GM12878 (cell line): ENCODE measurements around the gene PITPNM1. TPM values are rescaled to one million over a fixed set of nuclear protein-coding genes. Genes with fewer than 3 reads are reported as not detected.

Experiments used
- ATAC-seq: fragments of 200-7000 bp; cut with Tn5 transposase; 3 replicates; pipeline ENCODE4 v1.9.1; 2020; ENCODE audit warnings: mild to moderate bottlenecking, moderate library complexity
- BruUV-seq: library from RNA; stranded (reverse); fragments of 400-500 nt; replicated peaks from 2 replicates; lab custom pipeline; 2021; lab: Mats Ljungman, UMichigan
- CTCF ChIA-PET: fragments of 300-600 bp; sonication (Branson Sonifier 250); formaldehyde crosslinking; extraction: SDS; loops from one replicate; lab custom pipeline; 2021; ENCODE audit warnings: inconsistent platforms; lab: Yijun Ruan, JAX
- POLR2A ChIA-PET: fragments of 350-600 bp; formaldehyde crosslinking; extraction: SDS; loops from one replicate; lab custom pipeline; 2021; ENCODE audit warnings: inconsistent platforms; lab: Charles Lee
- RAD21 ChIA-PET: fragments of 300-600 bp; sonication (Branson Sonifier 250); formaldehyde crosslinking; loops from one replicate; lab custom pipeline; 2023; ENCODE audit warnings: antibody characterized with exemption; ENCODE audit not compliant: unreplicated experiment; lab: Charles Lee
- SMC1A ChIA-PET: fragments of 300-600 bp; sonication (Branson Sonifier 250); formaldehyde crosslinking; loops from one replicate; lab custom pipeline; 2023; ENCODE audit not compliant: unreplicated experiment, uncharacterized antibody; lab: Charles Lee
- DNase-seq: peaks from one replicate; pipeline ENCODE4 v3.0.0-alpha.2; 2011; ENCODE audit warnings: low read depth, low spot score
- FAIRE-seq: peaks from 3 replicates; lab custom pipeline; 2011; peaks lifted over from hg19 to GRCh38; lab: Jason Lieb, UNC
- H2AFZ ChIP-seq: 2 replicates; pipeline ENCODE4 v1.6.0; 2011; ENCODE audit warnings: low read depth, low read length, control low read depth; ENCODE audit not compliant: control insufficient read depth
- H3K27ac ChIP-seq: 2 replicates; pipeline ENCODE4 v1.5.1; 2011; ENCODE audit warnings: control low read depth; ENCODE audit not compliant: control insufficient read depth, insufficient read depth
- H3K27me3 ChIP-seq, 2 experiments: replicated peaks in 1 of 2; 2 replicates each; pipeline versions ENCODE4 v1.6.0 to v1.6.1; 2011; ENCODE audit warnings: low read length in 1 of 2; ENCODE audit not compliant: control insufficient read depth in 2 of 2, insufficient read depth in 2 of 2
- H3K36me3 ChIP-seq, 2 experiments: 2 replicates each; pipeline ENCODE4 v1.5.1; 2011; ENCODE audit warnings: low read length in 1 of 2; ENCODE audit not compliant: control insufficient read depth in 2 of 2, insufficient read depth in 2 of 2
- H3K4me1 ChIP-seq: 2 replicates; pipeline ENCODE4 v1.6.1; 2011; ENCODE audit warnings: mild to moderate bottlenecking, low read length, moderate library complexity, mixed read lengths; ENCODE audit not compliant: control insufficient read depth, insufficient read depth
- H3K4me2 ChIP-seq: 2 replicates; pipeline ENCODE4 v1.6.0; 2011; ENCODE audit warnings: control low read depth; ENCODE audit not compliant: control insufficient read depth, insufficient read depth
- H3K4me3 ChIP-seq: fragments of 200-600 bp; sonication (generic); 2 replicates; pipeline ENCODE4 v1.5.1; 2016
- H3K79me2 ChIP-seq: 2 replicates; pipeline ENCODE4 v1.6.0; 2011; ENCODE audit warnings: low read length; ENCODE audit not compliant: control insufficient read depth, insufficient read depth
- H3K9ac ChIP-seq: 2 replicates; pipeline ENCODE4 v1.8.0; 2011; ENCODE audit warnings: low read length, control low read depth, mixed read lengths; ENCODE audit not compliant: control insufficient read depth, insufficient read depth
- H3K9me3 ChIP-seq: replicated peaks from 3 replicates; pipeline ENCODE4 v1.5.1; 2011; ENCODE audit warnings: mild to moderate bottlenecking, low read length; ENCODE audit not compliant: control insufficient read depth, insufficient read depth
- H4K20me1 ChIP-seq: 2 replicates; pipeline ENCODE4 v1.6.0; 2011; ENCODE audit not compliant: control insufficient read depth, insufficient read depth
- ATF7 ChIP-seq: fragments of 450-650 bp; IDR thresholded peaks from 2 replicates; pipeline ENCODE4 v1.6.1; 2016; ENCODE audit warnings: low read depth, mild to moderate bottlenecking
- BMI1 ChIP-seq: fragments of 450-650 bp; IDR thresholded peaks from 2 replicates; pipeline ENCODE4 v1.6.1; 2016; ENCODE audit warnings: mild to moderate bottlenecking, moderate library complexity, borderline replicate concordance
- CHD4 ChIP-seq: fragments of 200-600 bp; sonication (generic); IDR thresholded peaks from 2 replicates; pipeline ENCODE4 v1.6.1; 2016; ENCODE audit warnings: mild to moderate bottlenecking
- E2F8 ChIP-seq: fragments of 450-650 bp; IDR thresholded peaks from 2 replicates; pipeline ENCODE4 v1.6.1; 2018; ENCODE audit warnings: mild to moderate bottlenecking, low read depth, moderate library complexity; ENCODE audit not compliant: partially characterized antibody
- HDGF ChIP-seq: fragments of 450-650 bp; IDR thresholded peaks from 2 replicates; pipeline ENCODE4 v1.6.1; 2016; ENCODE audit warnings: antibody characterized with exemption
- MTA2 ChIP-seq: fragments of 450-650 bp; IDR thresholded peaks from 2 replicates; pipeline ENCODE4 v1.6.1; 2016; ENCODE audit warnings: low read depth, mild to moderate bottlenecking, moderate library complexity
- PAX8 ChIP-seq: fragments of 450-650 bp; IDR thresholded peaks from 2 replicates; pipeline ENCODE4 v1.6.1; 2017; ENCODE audit warnings: mild to moderate bottlenecking, moderate library complexity
- POLR2A ChIP-seq: IDR thresholded peaks from 2 replicates; pipeline ENCODE4 v1.6.1; 2011; ENCODE audit warnings: low read depth, mild to moderate bottlenecking, low read length
- SMAD5 ChIP-seq: IDR thresholded peaks from 2 replicates; pipeline ENCODE4 v1.6.1; 2016; ENCODE audit warnings: antibody characterized with exemption, low read depth
- SPI1 ChIP-seq: IDR thresholded peaks from 2 replicates; pipeline ENCODE4 v1.6.1; 2011; ENCODE audit warnings: low read depth, mild to moderate bottlenecking, low read length, moderate library complexity, borderline replicate concordance; ENCODE audit not compliant: insufficient read depth
- STAT1 ChIP-seq: fragments of 450-650 bp; conservative IDR thresholded peaks from 2 replicates; pipeline ENCODE4 v1.6.1; 2014; ENCODE audit warnings: antibody characterized with exemption, mild to moderate bottlenecking
- SUZ12 ChIP-seq: fragments of 200-600 bp; sonication (generic); IDR thresholded peaks from one replicate; pipeline ENCODE4 v1.6.1; 2018; ENCODE audit warnings: antibody characterized with exemption, mild to moderate bottlenecking; ENCODE audit not compliant: unreplicated experiment
- TCF12 ChIP-seq: IDR thresholded peaks from 2 replicates; pipeline ENCODE4 v1.6.1; 2011; ENCODE audit warnings: low read depth, mild to moderate bottlenecking, low read length
- WGBS: methylation state at CpG from one replicate; pipeline ENCODE4 v1.1.6; 2016; ENCODE audit warnings: low lambda C conversion rate; ENCODE audit not compliant: insufficient replicate concordance, insufficient coverage; ENCODE audit errors: missing lambda C conversion rate; 5-methylcytosine and 5-hydroxymethylcytosine counted together
- in situ Hi-C: fragments of 300-500 bp; cut with MboI; formaldehyde crosslinking; loops from 9 replicates; pipeline ENCODE4 v1.14.3; 2018; ENCODE audit warnings: mixed read lengths
- intact Hi-C: fragments of 100-400 bp; cut with micrococcal nuclease; formaldehyde crosslinking; loops from one replicate; pipeline ENCODE4 v1.14.2; 2022; ENCODE audit not compliant: unreplicated experiment
- polyA plus RNA-seq, 11 experiments: library from polyadenylated mRNA; depleted of rRNA in 4 of 11; unstranded in 6 of 11; stranded (reverse) in 5 of 11; fragments of >200 nt; fragmentation: Nextera tagmentation in 4 of 11; fragmentation: Illumina TruSeq in 1 of 11; extraction: Ambion mirVana in 4 of 11; extraction: Trizol in 1 of 11; gene quantifications; 1 replicate in 1 of 11; 2 replicates in 10 of 11; pipeline versions ENCODE4 v1.2.1 to v1.2.3, GENCODE V29; 2011 to 2016; ENCODE audit warnings: inconsistent platforms in 2 of 11, missing spikeins in 2 of 11, low read depth in 1 of 11
- total RNA-seq, 4 experiments: library from RNA; depleted of rRNA in 3 of 4; stranded (reverse); fragments of >200 nt in 3 of 4; fragmentation: Illumina TruSeq in 1 of 4; extraction: Trizol in 1 of 4; gene quantifications; 2 replicates each; pipeline versions ENCODE4 v1.2.1 to v1.2.3, GENCODE V29; 2013 to 2021
- TF ChIP-seq, protein P1 (sequence below): fragments of 450-650 bp; formaldehyde crosslinking; IDR thresholded peaks from 2 replicates; pipeline ENCODE4 v1.5.0; 2022; ENCODE audit warnings: mild to moderate bottlenecking, missing genetic modification characterization

PITPNM1 gene
- total and polyA plus RNA-seq, 10 of the 15 experiments (the other 5 are each of a cell fraction or from before 2014, with no cell fraction given), result 0.11 to 56.8 (median 16.5) TPM

DNA sequence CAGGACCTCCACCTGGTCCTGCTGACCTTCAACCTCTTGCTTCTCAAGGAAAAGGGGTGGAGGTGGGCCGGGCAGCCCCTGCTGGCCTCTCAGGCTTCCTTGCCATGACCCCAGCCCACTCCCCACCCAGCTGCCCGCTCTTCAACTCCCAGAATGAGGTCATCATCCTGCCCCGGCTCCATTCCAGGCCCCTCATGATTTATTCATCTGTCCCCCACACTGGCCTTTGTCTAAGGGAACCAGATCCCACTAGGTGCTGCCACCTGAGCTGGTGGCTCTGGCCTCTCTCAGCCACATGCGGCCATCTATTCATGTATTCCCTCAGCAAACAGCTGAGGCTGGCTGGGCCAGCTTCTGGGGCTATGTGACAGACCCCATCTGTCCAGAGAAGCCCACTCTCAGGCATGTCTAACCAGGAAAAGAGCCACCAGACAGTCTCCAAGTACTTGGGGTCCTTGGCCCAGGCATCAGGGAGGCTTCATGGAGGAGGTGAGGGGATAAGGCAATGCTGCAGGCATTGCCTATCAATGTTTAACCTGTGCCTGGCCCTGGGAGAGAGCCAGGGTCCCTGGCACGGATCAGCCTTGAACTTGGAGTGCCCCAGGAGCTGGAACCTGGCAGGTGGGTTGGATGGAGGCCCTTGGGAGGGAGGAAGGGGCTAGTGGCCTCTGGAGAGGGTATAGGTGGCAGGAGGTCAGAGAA lies 20.3 kb upstream of the PITPNM1 start:
- H3K4me2 ChIP-seq, result no peak overlapping the region
- no peak overlapping the region for H3K4me3 ChIP-seq
- ChIA-PET CTCF (no interaction called here), POLR2A (no interaction called here), SMC1A (no interaction called here), RAD21 (no interaction called here)
- ATAC-seq (no peak), DNase-seq (no peak), FAIRE-seq (no peak)
- H2AFZ ChIP-seq, result no peak overlapping the region
- whole genome bisulfite sequencing, result 22% methylated on average over 4 of the region's 5 CpGs
- intact Hi-C loops (no loop called here), in situ Hi-C loops (no loop called here)
- H3K4me1 ChIP-seq, result no peaks in the 10 kb centered on the region; the same call in 1 of the 2 replicates
- H4K20me1 ChIP-seq, result no peaks in the 10 kb centered on the region
- no peak for TF ChIP-seq SUZ12
- no peak for TF ChIP-seq POLR2A
- TF ChIP-seq, protein P1, sequence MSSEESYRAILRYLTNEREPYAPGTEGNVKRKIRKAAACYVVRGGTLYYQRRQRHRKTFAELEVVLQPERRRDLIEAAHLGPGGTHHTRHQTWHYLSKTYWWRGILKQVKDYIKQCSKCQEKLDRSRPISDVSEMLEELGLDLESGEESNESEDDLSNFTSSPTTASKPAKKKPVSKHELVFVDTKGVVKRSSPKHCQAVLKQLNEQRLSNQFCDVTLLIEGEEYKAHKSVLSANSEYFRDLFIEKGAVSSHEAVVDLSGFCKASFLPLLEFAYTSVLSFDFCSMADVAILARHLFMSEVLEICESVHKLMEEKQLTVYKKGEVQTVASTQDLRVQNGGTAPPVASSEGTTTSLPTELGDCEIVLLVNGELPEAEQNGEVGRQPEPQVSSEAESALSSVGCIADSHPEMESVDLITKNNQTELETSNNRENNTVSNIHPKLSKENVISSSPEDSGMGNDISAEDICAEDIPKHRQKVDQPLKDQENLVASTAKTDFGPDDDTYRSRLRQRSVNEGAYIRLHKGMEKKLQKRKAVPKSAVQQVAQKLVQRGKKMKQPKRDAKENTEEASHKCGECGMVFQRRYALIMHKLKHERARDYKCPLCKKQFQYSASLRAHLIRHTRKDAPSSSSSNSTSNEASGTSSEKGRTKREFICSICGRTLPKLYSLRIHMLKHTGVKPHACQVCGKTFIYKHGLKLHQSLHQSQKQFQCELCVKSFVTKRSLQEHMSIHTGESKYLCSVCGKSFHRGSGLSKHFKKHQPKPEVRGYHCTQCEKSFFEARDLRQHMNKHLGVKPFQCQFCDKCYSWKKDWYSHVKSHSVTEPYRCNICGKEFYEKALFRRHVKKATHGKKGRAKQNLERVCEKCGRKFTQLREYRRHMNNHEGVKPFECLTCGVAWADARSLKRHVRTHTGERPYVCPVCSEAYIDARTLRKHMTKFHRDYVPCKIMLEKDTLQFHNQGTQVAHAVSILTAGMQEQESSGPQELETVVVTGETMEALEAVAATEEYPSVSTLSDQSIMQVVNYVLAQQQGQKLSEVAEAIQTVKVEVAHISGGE, result no peak
- TF ChIP-seq SPI1, result no peak
- TF ChIP-seq BMI1, result no peak
- TF ChIP-seq E2F8, result no peak
- no peak for TF ChIP-seq HDGF
- no peak for TF ChIP-seq MTA2
- no peak for TF ChIP-seq STAT1
- no peak for TF ChIP-seq TCF12
- TF ChIP-seq PAX8, result no peak
- TF ChIP-seq CHD4, result no peak
- no peak for TF ChIP-seq ATF7
- TF ChIP-seq SMAD5, result no peak
- H3K9me3 ChIP-seq, result no peaks in the 10 kb centered on the region
- BruUV-seq, result no TSS peak
- no peak overlapping the region for H3K27ac ChIP-seq
- no peak overlapping the region for H3K9ac ChIP-seq
- H3K27me3 ChIP-seq, result no peaks in the 10 kb centered on the region; a peak in 1 of 4 replicates
- no peaks in the 10 kb centered on the region for H3K79me2 ChIP-seq
- no peaks in the 10 kb centered on the region for H3K36me3 ChIP-seq
